ENCODE measurements around the gene OR52I2.

Gene OR52I2

GRCh38 chr11:4576880-4577279 is 4.7 kb upstream of the OR52I2 start:
- no peak overlapping the region for H2BK120ac ChIP-seq (ENCODE audit: insufficient read depth, low read length, poor library complexity)
- H3K36me3 ChIP-seq (ENCODE audit: control insufficient read depth in 1 of 2, insufficient read depth in 2 of 2, low read length in 2 of 2), result no peaks in the 10 kb centered on the region
- no peak overlapping the region for H3K27ac ChIP-seq (ENCODE audit: low read depth, low read length)
- no peaks in the 10 kb centered on the region for H3K9me3 ChIP-seq (ENCODE audit: insufficient read depth, low read depth, low read length)
- DNase-seq, result no peak
- H4K12ac ChIP-seq (ENCODE audit: low read depth, low read length), result no peak overlapping the region
- no peak overlapping the region for H4K8ac ChIP-seq (ENCODE audit: low read depth, low read length)
- no peak overlapping the region for H3K4ac ChIP-seq (ENCODE audit: low read depth, low read length)
- WGBS (ENCODE audit: extremely low coverage, insufficient coverage, insufficient read length), result no CpG with 5 or more reads among the region's 3 CpGs
- H4K91ac ChIP-seq (ENCODE audit: low read depth, low read length), result no peak overlapping the region
- H2AK5ac ChIP-seq (ENCODE audit: low read length), result no peak overlapping the region
- no peak overlapping the region for H2BK5ac ChIP-seq (ENCODE audit: low read depth, low read length, poor library complexity)
- H3K79me1 ChIP-seq (ENCODE audit: low read length), result no peaks in the 10 kb centered on the region
- no peak overlapping the region for H3K9ac ChIP-seq (ENCODE audit: low read length)
- no peak overlapping the region for H3K18ac ChIP-seq (ENCODE audit: low read length)
- no peak overlapping the region for H3K23ac ChIP-seq (ENCODE audit: low read length)
- no peak overlapping the region for H3K14ac ChIP-seq (ENCODE audit: low read length)
- H2AFZ ChIP-seq (ENCODE audit: insufficient read depth, low read length, poor library complexity), result no peak overlapping the region
- H3K4me3 ChIP-seq (ENCODE audit: low read depth, low read length), result no peak overlapping the region
- no peak overlapping the region for H3K4me2 ChIP-seq (ENCODE audit: low read length)
- no peaks in the 10 kb centered on the region for H3K79me2 ChIP-seq (ENCODE audit: control insufficient read depth, insufficient read depth, low read length, poor library complexity)
- H3K4me1 ChIP-seq (ENCODE audit: control insufficient read depth in 1 of 2, insufficient read depth in 2 of 2, low read length in 2 of 2), result no peaks in the 10 kb centered on the region
- H3K27me3 ChIP-seq (ENCODE audit: insufficient read depth, low read length), result no peaks in the 10 kb centered on the region
- H2BK12ac ChIP-seq (ENCODE audit: low read length), result no peak overlapping the region

DNA sequence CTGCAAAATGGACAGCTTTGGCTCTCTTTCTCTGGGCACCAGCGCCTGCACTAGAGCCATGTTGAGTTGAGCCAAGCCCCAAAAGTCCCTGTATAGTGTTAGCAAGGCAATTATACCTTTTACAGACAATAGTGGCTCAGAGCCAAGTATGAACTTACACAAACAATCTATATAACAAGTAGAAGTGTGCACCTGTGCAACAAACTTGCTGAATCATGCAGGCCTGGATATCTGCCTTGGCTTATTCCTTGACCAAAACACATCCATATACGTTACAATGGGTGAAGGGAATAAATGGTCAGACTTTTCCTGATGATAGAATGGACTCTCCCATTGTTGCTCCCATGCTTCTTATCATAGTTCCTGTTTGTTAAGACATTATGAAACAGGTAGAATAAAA is 3.8 kb upstream of the OR52I2 start:
- Histone ChIP-seq H4K12ac (ENCODE audit: low read depth, low read length) (no peak overlapping the region), H3K18ac (ENCODE audit: low read length) (no peak overlapping the region), H3K9ac (ENCODE audit: low read length) (no peak overlapping the region), H3K9me3 (ENCODE audit: insufficient read depth, low read depth, low read length) (no peaks in the 10 kb centered on the region), H3K4me1 (ENCODE audit: control insufficient read depth in 1 of 2, insufficient read depth in 2 of 2, low read length in 2 of 2) (no peaks in the 10 kb centered on the region), H3K4ac (ENCODE audit: low read depth, low read length) (no peak overlapping the region), H3K36me3 (ENCODE audit: control insufficient read depth in 1 of 2, insufficient read depth in 2 of 2, low read length in 2 of 2) (no peaks in the 10 kb centered on the region), H4K91ac (ENCODE audit: low read depth, low read length) (no peak overlapping the region), H2BK120ac (ENCODE audit: insufficient read depth, low read length, poor library complexity) (no peak overlapping the region), H2BK12ac (ENCODE audit: low read length) (no peak overlapping the region), H3K4me2 (ENCODE audit: low read length) (no peak overlapping the region), H3K23ac (ENCODE audit: low read length) (no peak overlapping the region), H2AK5ac (ENCODE audit: low read length) (no peak overlapping the region), H4K8ac (ENCODE audit: low read depth, low read length) (no peak overlapping the region), H2BK5ac (ENCODE audit: low read depth, low read length, poor library complexity) (no peak overlapping the region), H3K27me3 (ENCODE audit: insufficient read depth, low read length) (no peaks in the 10 kb centered on the region), H3K79me1 (ENCODE audit: low read length) (no peaks in the 10 kb centered on the region), H3K79me2 (ENCODE audit: control insufficient read depth, insufficient read depth, low read length, poor library complexity) (no peaks in the 10 kb centered on the region), H3K14ac (ENCODE audit: low read length) (no peak overlapping the region), H3K4me3 (ENCODE audit: low read depth, low read length) (no peak overlapping the region), H3K27ac (ENCODE audit: low read depth, low read length) (no peak overlapping the region), H2AFZ (ENCODE audit: insufficient read depth, low read length, poor library complexity) (no peak overlapping the region)
- no peak for DNase-seq
- no CpG with 5 or more reads among the region's 2 CpGs for WGBS (ENCODE audit: extremely low coverage, insufficient coverage, insufficient read length)

GRCh38 chr11:4578624-4579023 is 2.9 kb upstream of the OR52I2 start:
- no peak overlapping the region for H3K4me2 ChIP-seq (ENCODE audit: low read length)
- H3K9me3 ChIP-seq (ENCODE audit: insufficient read depth, low read depth, low read length), result no peaks in the 10 kb centered on the region
- no peak overlapping the region for H2AFZ ChIP-seq (ENCODE audit: insufficient read depth, low read length, poor library complexity)
- no peaks in the 10 kb centered on the region for H3K79me1 ChIP-seq (ENCODE audit: low read length)
- no peak overlapping the region for H4K12ac ChIP-seq (ENCODE audit: low read depth, low read length)
- no peak overlapping the region for H2AK5ac ChIP-seq (ENCODE audit: low read length)
- H2BK120ac ChIP-seq (ENCODE audit: insufficient read depth, low read length, poor library complexity), result no peak overlapping the region
- no peak overlapping the region for H2BK5ac ChIP-seq (ENCODE audit: low read depth, low read length, poor library complexity)
- H2BK12ac ChIP-seq (ENCODE audit: low read length), result no peak overlapping the region
- H4K91ac ChIP-seq (ENCODE audit: low read depth, low read length), result no peak overlapping the region
- no peak overlapping the region for H4K8ac ChIP-seq (ENCODE audit: low read depth, low read length)
- no peak overlapping the region for H3K4me3 ChIP-seq (ENCODE audit: low read depth, low read length)
- no CpG with 5 or more reads among the region's 6 CpGs for WGBS (ENCODE audit: extremely low coverage, insufficient coverage, insufficient read length)
- H3K4me1 ChIP-seq (ENCODE audit: control insufficient read depth in 1 of 2, insufficient read depth in 2 of 2, low read length in 2 of 2), result no peaks in the 10 kb centered on the region
- H3K36me3 ChIP-seq (ENCODE audit: control insufficient read depth in 1 of 2, insufficient read depth in 2 of 2, low read length in 2 of 2), result no peaks in the 10 kb centered on the region
- H3K79me2 ChIP-seq (ENCODE audit: control insufficient read depth, insufficient read depth, low read length, poor library complexity), result no peaks in the 10 kb centered on the region
- H3K23ac ChIP-seq (ENCODE audit: low read length), result no peak overlapping the region
- H3K27me3 ChIP-seq (ENCODE audit: insufficient read depth, low read length), result no peaks in the 10 kb centered on the region
- no peak overlapping the region for H3K4ac ChIP-seq (ENCODE audit: low read depth, low read length)
- DNase-seq, result no peak
- no peak overlapping the region for H3K14ac ChIP-seq (ENCODE audit: low read length)
- H3K9ac ChIP-seq (ENCODE audit: low read length), result no peak overlapping the region
- H3K27ac ChIP-seq (ENCODE audit: low read depth, low read length), result no peak overlapping the region
- H3K18ac ChIP-seq (ENCODE audit: low read length), result no peak overlapping the region

DNA sequence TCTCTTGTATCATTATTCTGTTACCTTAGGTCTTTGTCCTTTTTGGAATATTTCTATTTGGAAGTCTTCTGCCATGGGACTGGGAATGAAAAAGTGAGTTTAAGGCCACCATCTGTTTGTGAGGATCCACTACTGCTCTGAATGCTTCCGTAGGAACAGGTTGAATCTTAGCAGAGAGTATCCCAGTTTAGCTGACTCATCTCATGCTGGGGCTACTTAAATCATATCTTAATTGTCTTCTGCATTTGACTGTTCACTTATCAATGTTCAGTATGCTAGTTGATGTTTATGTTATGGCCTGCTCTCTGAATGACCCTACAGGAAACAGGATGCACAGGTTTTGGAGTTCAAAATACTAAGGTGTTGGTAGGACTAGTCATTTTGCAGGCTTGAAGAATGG is 1.4 kb upstream of the OR52I2 start:
- Histone ChIP-seq H2BK5ac (ENCODE audit: low read depth, low read length, poor library complexity) (no peak overlapping the region), H2AFZ (ENCODE audit: insufficient read depth, low read length, poor library complexity) (no peak overlapping the region), H3K4me3 (ENCODE audit: low read depth, low read length) (no peak overlapping the region), H4K8ac (ENCODE audit: low read depth, low read length) (no peak overlapping the region), H3K27ac (ENCODE audit: low read depth, low read length) (no peak overlapping the region), H2AK5ac (ENCODE audit: low read length) (no peak overlapping the region), H3K9ac (ENCODE audit: low read length) (no peak overlapping the region), H3K23ac (ENCODE audit: low read length) (no peak overlapping the region), H2BK120ac (ENCODE audit: insufficient read depth, low read length, poor library complexity) (no peak overlapping the region), H3K18ac (ENCODE audit: low read length) (no peak overlapping the region), H3K27me3 (ENCODE audit: insufficient read depth, low read length) (no peaks in the 10 kb centered on the region), H3K4me2 (ENCODE audit: low read length) (no peak overlapping the region), H3K9me3 (ENCODE audit: insufficient read depth, low read depth, low read length) (no peaks in the 10 kb centered on the region), H3K4me1 (ENCODE audit: control insufficient read depth in 1 of 2, insufficient read depth in 2 of 2, low read length in 2 of 2) (no peaks in the 10 kb centered on the region), H4K91ac (ENCODE audit: low read depth, low read length) (no peak overlapping the region), H2BK12ac (ENCODE audit: low read length) (no peak overlapping the region), H3K79me1 (ENCODE audit: low read length) (no peaks in the 10 kb centered on the region), H3K79me2 (ENCODE audit: control insufficient read depth, insufficient read depth, low read length, poor library complexity) (no peaks in the 10 kb centered on the region), H3K36me3 (ENCODE audit: control insufficient read depth in 1 of 2, insufficient read depth in 2 of 2, low read length in 2 of 2) (no peaks in the 10 kb centered on the region), H3K14ac (ENCODE audit: low read length) (no peak overlapping the region), H4K12ac (ENCODE audit: low read depth, low read length) (no peak overlapping the region), H3K4ac (ENCODE audit: low read depth, low read length) (no peak overlapping the region)
- DNase-seq, result no peak
- no CpG with 5 or more reads among the region's 1 CpG for WGBS (ENCODE audit: extremely low coverage, insufficient coverage, insufficient read length)

All from trophoblast cell (in vitro differentiated cells and primary cell).